Mesenchymal stem cell (in vitro differentiated cells and primary cell): ENCODE measurements around the gene PDE8A.
A peak's percentile ranks its signal among the peaks of the same experiment; 100 is the strongest.

Experiments
- DNase-seq: peaks from one replicate; pipeline ENCODE4 v3.0.0-alpha.2; 2013
- H2AFZ ChIP-seq: one replicate; pipeline ENCODE4 v1.6.1; 2013; ENCODE audit warnings: low read depth, mild to moderate bottlenecking, control low read depth, inconsistent platforms, low read length, moderate library complexity
- H2AK5ac ChIP-seq: 2 replicates; pipeline ENCODE4 v1.6.1; 2013; ENCODE audit warnings: low read length, moderate library complexity, mild to moderate bottlenecking, inconsistent platforms; ENCODE audit not compliant: severe bottlenecking
- H2BK120ac ChIP-seq: one replicate; pipeline ENCODE4 v1.6.1; 2013; ENCODE audit warnings: low read depth, mild to moderate bottlenecking, inconsistent platforms, low read length, moderate library complexity
- H2BK12ac ChIP-seq, 2 experiments: one replicate each; pipeline ENCODE4 v1.6.1; 2013; ENCODE audit warnings: inconsistent platforms in 2 of 2, low read length in 2 of 2, mild to moderate bottlenecking in 2 of 2, moderate library complexity in 2 of 2, control low read depth in 1 of 2
- H2BK15ac ChIP-seq: one replicate; pipeline ENCODE4 v1.6.1; 2013; ENCODE audit warnings: mild to moderate bottlenecking, low read depth, inconsistent platforms; ENCODE audit not compliant: poor library complexity, severe bottlenecking
- H2BK5ac ChIP-seq: 2 replicates; pipeline ENCODE4 v1.6.1; 2013; ENCODE audit warnings: low read depth, mild to moderate bottlenecking, low read length, control low read depth, inconsistent platforms; ENCODE audit not compliant: poor library complexity, severe bottlenecking
- H3K14ac ChIP-seq, 2 experiments: one replicate each; pipeline ENCODE4 v1.6.1; 2013; ENCODE audit warnings: inconsistent platforms in 2 of 2, low read length in 2 of 2, control low read depth in 1 of 2, mild to moderate bottlenecking in 1 of 2, moderate library complexity in 1 of 2
- H3K18ac ChIP-seq, 2 experiments: one replicate each; pipeline ENCODE4 v1.6.1; 2013; ENCODE audit warnings: inconsistent platforms in 2 of 2, low read length in 2 of 2, control low read depth in 1 of 2, low read depth in 1 of 2, mild to moderate bottlenecking in 1 of 2
- H3K23ac ChIP-seq, 2 experiments: one replicate each; pipeline ENCODE4 v1.6.1; 2013; ENCODE audit warnings: inconsistent platforms in 2 of 2, low read length in 2 of 2, mild to moderate bottlenecking in 2 of 2, moderate library complexity in 2 of 2, control low read depth in 1 of 2
- H3K27ac ChIP-seq: 2 replicates; pipeline ENCODE4 v1.5.1; 2013; ENCODE audit warnings: mild to moderate bottlenecking, moderate library complexity, low read length, control low read depth, inconsistent platforms; ENCODE audit not compliant: poor library complexity, severe bottlenecking
- H3K27me3 ChIP-seq, 2 experiments: 2 replicates each; pipeline versions ENCODE4 v1.6.1 to v1.7.0; 2013; ENCODE audit warnings: low read length in 2 of 2, mild to moderate bottlenecking in 2 of 2, moderate library complexity in 2 of 2, control low read depth in 1 of 2, inconsistent platforms in 1 of 2; ENCODE audit not compliant: control insufficient read depth in 1 of 2, insufficient read depth in 1 of 2
- H3K36me3 ChIP-seq, 2 experiments: 2 replicates each; pipeline versions ENCODE4 v1.6.1 to v1.7.0; 2013; ENCODE audit warnings: low read length in 2 of 2, control low read depth in 1 of 2, inconsistent platforms in 1 of 2, low read depth in 1 of 2, mild to moderate bottlenecking in 1 of 2; ENCODE audit not compliant: insufficient read depth in 2 of 2, control insufficient read depth in 1 of 2
- H3K4ac ChIP-seq, 2 experiments: one replicate each; pipeline ENCODE4 v1.6.1; 2013; ENCODE audit warnings: inconsistent platforms in 2 of 2, low read length in 2 of 2, mild to moderate bottlenecking in 2 of 2, moderate library complexity in 2 of 2, control low read depth in 1 of 2, low read depth in 1 of 2
- H3K4me1 ChIP-seq: 2 replicates; pipeline ENCODE4 v1.6.1; 2013; ENCODE audit warnings: low read depth, low read length, control low read depth; ENCODE audit not compliant: control insufficient read depth, insufficient read depth
- H3K4me2 ChIP-seq: 2 replicates; pipeline ENCODE4 v1.6.1; 2013; ENCODE audit warnings: low read length, mild to moderate bottlenecking, inconsistent platforms; ENCODE audit not compliant: poor library complexity, severe bottlenecking
- H3K4me3 ChIP-seq, 2 experiments: 2 replicates each; pipeline versions ENCODE4 v1.5.1 to v1.7.0; 2013; ENCODE audit warnings: low read length in 2 of 2, mild to moderate bottlenecking in 2 of 2, control low read depth in 1 of 2, low read depth in 1 of 2; ENCODE audit not compliant: insufficient read depth in 1 of 2
- H3K79me1 ChIP-seq: replicated peaks from 2 replicates; pipeline ENCODE4 v1.6.1; 2013; ENCODE audit warnings: mild to moderate bottlenecking, control low read depth, low read length, inconsistent platforms; ENCODE audit not compliant: poor library complexity, severe bottlenecking
- H3K9ac ChIP-seq: 2 replicates; pipeline ENCODE4 v1.7.0; 2013; ENCODE audit warnings: mild to moderate bottlenecking, low read length, moderate library complexity
- H3K9me3 ChIP-seq: 2 replicates; pipeline ENCODE4 v1.7.0; 2013; ENCODE audit warnings: mild to moderate bottlenecking, low read length; ENCODE audit not compliant: control insufficient read depth
- H4K8ac ChIP-seq: one replicate; pipeline ENCODE4 v1.6.1; 2013; ENCODE audit warnings: inconsistent platforms, mild to moderate bottlenecking, low read length, moderate library complexity
- H4K91ac ChIP-seq: one replicate; pipeline ENCODE4 v1.6.1; 2013; ENCODE audit warnings: mild to moderate bottlenecking, low read length, inconsistent platforms
- WGBS: methylation state at CpG from one replicate; pipeline ENCODE4 v1.1.7; 2013; ENCODE audit warnings: mixed read lengths; 5-methylcytosine and 5-hydroxymethylcytosine counted together

Gene PDE8A

DNA sequence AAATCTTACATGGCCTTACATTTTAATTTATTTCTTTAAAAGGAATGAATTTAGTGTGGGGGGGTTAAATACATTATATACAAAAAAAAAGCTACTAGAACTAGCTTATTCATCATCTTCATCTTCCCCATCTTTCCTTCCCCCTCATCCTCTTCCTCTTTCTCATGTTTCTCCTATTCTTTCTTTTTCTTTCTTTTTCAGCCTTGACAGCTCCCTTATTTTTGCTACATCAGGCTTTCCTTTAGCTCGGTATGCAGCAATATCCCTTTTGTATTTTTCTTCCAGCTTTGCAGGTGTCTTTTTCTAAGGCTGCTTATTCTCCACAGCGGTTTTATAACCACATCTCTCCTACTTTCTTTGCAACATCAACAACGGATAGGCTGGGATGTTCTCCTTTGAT lies 41.3 kb upstream of the PDE8A start:
- H2BK15ac ChIP-seq, result no peak overlapping the region
- H3K4me3 ChIP-seq, result no peak overlapping the region
- H3K14ac ChIP-seq, result no peak overlapping the region
- H2AFZ ChIP-seq, result no peak overlapping the region
- H3K4ac ChIP-seq, result no peak overlapping the region
- peaks cover 2% of the 10 kb centered on the region for H3K4me1 ChIP-seq
- H3K9ac ChIP-seq, result no peak overlapping the region
- H3K79me1 ChIP-seq, result no peaks in the 10 kb centered on the region
- no peak overlapping the region for H3K23ac ChIP-seq
- no peak overlapping the region for H4K8ac ChIP-seq
- H3K27me3 ChIP-seq, result peaks cover 0 to 4% of the 10 kb centered on the region in 2 experiments
- peaks cover 4% of the 10 kb centered on the region for H3K9me3 ChIP-seq
- 78% methylated on average over 1 of the region's 3 CpGs for WGBS
- H3K18ac ChIP-seq, result no peak overlapping the region
- no peak overlapping the region for H3K27ac ChIP-seq
- H2BK120ac ChIP-seq, result no peak overlapping the region
- H2BK5ac ChIP-seq, result no peak overlapping the region
- no peak overlapping the region for H4K91ac ChIP-seq
- no peak overlapping the region for H2AK5ac ChIP-seq
- no peak overlapping the region for H3K4me2 ChIP-seq
- H3K36me3 ChIP-seq, result no peaks in the 10 kb centered on the region
- DNase-seq, result no peak
- H2BK12ac ChIP-seq, result no peak overlapping the region

DNA sequence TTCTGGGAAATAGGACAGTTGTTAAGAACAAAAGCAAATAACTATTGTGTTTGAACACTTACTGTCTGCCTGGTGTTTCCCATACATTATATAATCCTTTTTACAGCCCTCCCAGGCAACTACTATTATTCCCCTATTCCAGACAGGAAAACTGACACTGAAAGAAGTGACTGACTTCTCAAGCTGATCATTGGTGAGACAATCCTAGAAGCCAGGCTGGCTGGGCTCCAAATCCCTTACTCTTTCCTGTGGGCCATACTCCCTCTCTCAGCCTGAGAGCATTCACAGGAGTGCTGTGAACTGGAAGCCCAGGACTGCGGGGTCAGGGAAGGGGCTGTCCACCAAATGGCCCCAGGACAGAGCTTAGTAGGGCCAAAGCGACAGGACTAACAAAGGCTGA lies 39.2 kb upstream of the PDE8A start:
- H2AFZ ChIP-seq, result no peak overlapping the region

DNA sequence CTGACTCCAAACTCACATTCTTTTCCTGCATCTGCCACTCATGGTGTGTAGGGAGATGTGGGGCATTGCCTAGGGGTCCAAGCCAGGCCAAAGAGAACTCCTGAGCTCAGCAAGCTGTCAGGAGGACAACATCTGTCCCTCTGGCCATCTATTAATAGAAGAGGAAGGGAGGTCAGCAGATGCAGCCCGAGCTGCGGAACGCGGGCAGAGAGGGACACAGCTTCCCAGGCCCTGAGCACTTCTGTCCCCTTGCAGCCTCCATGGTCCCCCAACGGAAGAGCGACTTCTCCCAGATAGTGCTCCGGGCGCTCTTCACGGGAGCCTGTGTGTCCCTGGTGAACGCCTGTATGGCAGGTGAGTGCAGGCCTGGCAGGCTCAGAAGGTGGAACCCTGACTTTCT lies 37.3 kb upstream of the PDE8A start:
- Histone ChIP-seq H2AFZ (no peak overlapping the region), H2BK12ac (no peak overlapping the region), H3K18ac (no peak overlapping the region), H3K27me3 (no peaks in the 10 kb centered on the region), H2BK5ac (no peak overlapping the region), H3K9me3 (peaks cover 4% of the 10 kb centered on the region), H3K4ac (no peak overlapping the region), H4K91ac (no peak overlapping the region), H4K8ac (no peak overlapping the region), H2AK5ac (no peak overlapping the region), H2BK120ac (no peak overlapping the region), H2BK15ac (peak overlapping the region; percentile 12), H3K4me3 (no peak overlapping the region), H3K14ac (no peak overlapping the region), H3K23ac (no peak overlapping the region), H3K4me2 (no peak overlapping the region), H3K79me1 (no peaks in the 10 kb centered on the region), H3K9ac (no peak overlapping the region), H3K27ac (no peak overlapping the region), H3K36me3 (no peaks in the 10 kb centered on the region), H3K4me1 (no peaks in the 10 kb centered on the region)
- no peak for DNase-seq
- 91% methylated on average over 10 of the region's 10 CpGs for WGBS

More for the DNA sequence above, 39.2 kb upstream of the PDE8A start:
- Histone ChIP-seq H3K27ac (no peak overlapping the region), H2BK120ac (no peak overlapping the region), H3K4me1 (no peaks in the 10 kb centered on the region), H3K36me3 (no peaks in the 10 kb centered on the region), H2BK12ac (no peak overlapping the region), H3K23ac (no peak overlapping the region), H2AK5ac (no peak overlapping the region), H4K91ac (no peak overlapping the region), H3K4ac (no peak overlapping the region), H3K79me1 (no peaks in the 10 kb centered on the region), H2BK5ac (no peak overlapping the region), H3K4me3 (no peak overlapping the region), H3K9me3 (peaks cover 4% of the 10 kb centered on the region), H4K8ac (no peak overlapping the region), H3K27me3 (peaks cover 0 to 4% of the 10 kb centered on the region in 2 experiments), H3K9ac (no peak overlapping the region), H3K14ac (no peak overlapping the region), H3K18ac (no peak overlapping the region), H3K4me2 (no peak overlapping the region), H2BK15ac (no peak overlapping the region)
- WGBS, result 80% methylated on average over 2 of the region's 2 CpGs
- no peak for DNase-seq

DNA sequence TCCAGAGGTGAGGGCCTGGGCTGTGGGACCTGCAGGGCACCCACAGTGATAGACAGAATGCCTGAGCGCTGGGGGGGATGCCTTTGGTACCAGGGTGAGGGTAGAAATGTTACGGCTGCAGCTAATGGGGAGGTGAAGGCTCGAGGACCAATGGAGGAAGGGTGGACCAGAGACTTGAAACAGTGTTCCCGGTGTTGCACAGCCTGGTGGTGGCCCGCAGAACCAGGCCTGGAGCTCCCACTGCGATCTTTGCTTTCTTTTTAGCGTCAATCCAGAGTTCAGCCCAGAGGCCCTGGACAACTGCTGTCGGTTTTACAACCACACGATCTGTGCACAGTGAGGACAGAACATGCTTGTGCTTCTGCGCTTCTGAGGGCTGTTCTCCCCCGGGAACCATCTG lies 36.8 kb upstream of the PDE8A start:
- H3K4me2 ChIP-seq, result no peak overlapping the region
- DNase-seq, result no peak
- no peak overlapping the region for H3K4ac ChIP-seq
- H4K91ac ChIP-seq, result no peak overlapping the region
- no peak overlapping the region for H3K4me3 ChIP-seq
- H3K36me3 ChIP-seq, result no peaks in the 10 kb centered on the region
- no peak overlapping the region for H4K8ac ChIP-seq
- no peaks in the 10 kb centered on the region for H3K79me1 ChIP-seq
- no peak overlapping the region for H2BK12ac ChIP-seq
- WGBS, result 79% methylated on average over 9 of the region's 11 CpGs
- H2BK120ac ChIP-seq, result no peak overlapping the region
- no peak overlapping the region for H3K23ac ChIP-seq
- no peak overlapping the region for H2BK15ac ChIP-seq
- H3K18ac ChIP-seq, result no peak overlapping the region
- H3K9ac ChIP-seq, result no peak overlapping the region
- no peak overlapping the region for H2AK5ac ChIP-seq
- no peak overlapping the region for H2BK5ac ChIP-seq
- H3K27me3 ChIP-seq, result no peaks in the 10 kb centered on the region
- peaks cover 4% of the 10 kb centered on the region for H3K9me3 ChIP-seq
- H3K27ac ChIP-seq, result no peak overlapping the region
- H3K14ac ChIP-seq, result no peak overlapping the region
- no peaks in the 10 kb centered on the region for H3K4me1 ChIP-seq
- H2AFZ ChIP-seq, result no peak overlapping the region
